Kidney capillary endothelial cell (primary cell): ENCODE results near the gene CTNNA3.

ENCODE experiments used
- DNase-seq: peaks from one replicate; pipeline ENCODE4 v3.0.0-alpha.2; 2018; ENCODE audit warnings: low spot score

Gene CTNNA3

GRCh38 chr10:67665491-67665890, 30.5 kb downstream of the CTNNA3 start:
- no peak for DNase-seq

- no peak for DNase-seq
These were observed 31.1 kb downstream of the CTNNA3 start for GRCh38 chr10:67664942-67665341.

GRCh38 chr10:67663449-67664087, 32.4 kb downstream of the CTNNA3 start:
- no peak for DNase-seq

- no peak for DNase-seq
These were observed 33.6 kb downstream of the CTNNA3 start for GRCh38 chr10:67662415-67662814.

GRCh38 chr10:67659497-67659896, 36.5 kb downstream of the CTNNA3 start:
- DNase-seq: no peak

- no peak for DNase-seq
These were observed 38.2 kb downstream of the CTNNA3 start for GRCh38 chr10:67657775-67658174.

- DNase-seq: no peak
These were observed 45.4 kb downstream of the CTNNA3 start for GRCh38 chr10:67650558-67650957.

- DNase-seq: no peak
These were observed 47.3 kb downstream of the CTNNA3 start for GRCh38 chr10:67648613-67649229.

GRCh38 chr10:67630904-67631303, 65.1 kb downstream of the CTNNA3 start:
- DNase-seq: no peak

GRCh38 chr10:67629461-67629971, 66.5 kb downstream of the CTNNA3 start:
- no peak for DNase-seq

- no peak for DNase-seq
These were observed 73.0 kb downstream of the CTNNA3 start for GRCh38 chr10:67622984-67623383.

GRCh38 chr10:67622511-67622910, 73.5 kb downstream of the CTNNA3 start:
- DNase-seq: no peak

GRCh38 chr10:67621834-67622233, 74.2 kb downstream of the CTNNA3 start:
- no peak for DNase-seq

- no peak for DNase-seq
These were observed 77.9 kb downstream of the CTNNA3 start for GRCh38 chr10:67618116-67618515.

- DNase-seq: no peak
These were observed 83.1 kb downstream of the CTNNA3 start for GRCh38 chr10:67612577-67613537.

GRCh38 chr10:67612176-67612575, 83.8 kb downstream of the CTNNA3 start:
- no peak for DNase-seq

- DNase-seq: no peak
These were observed 85.8 kb downstream of the CTNNA3 start for GRCh38 chr10:67609996-67610793.

- no peak for DNase-seq
These were observed 88.0 kb downstream of the CTNNA3 start for GRCh38 chr10:67608001-67608400.

- DNase-seq: no peak
These were observed 88.5 kb downstream of the CTNNA3 start for GRCh38 chr10:67607472-67607871.

GRCh38 chr10:67606572-67606971, 89.4 kb downstream of the CTNNA3 start:
- DNase-seq: no peak

GRCh38 chr10:67603701-67604100, 92.3 kb downstream of the CTNNA3 start:
- DNase-seq: no peak

GRCh38 chr10:67603086-67603485, 92.9 kb downstream of the CTNNA3 start:
- DNase-seq: no peak
